SK-N-SH (cell line): ENCODE measurements around the gene HNRNPAB.

Experiments
- CTCF ChIP-seq: fragments of 200-600 bp; sonication (generic); IDR thresholded peaks from 2 replicates; pipeline ENCODE4 v1.6.1; 2017; ENCODE audit warnings: antibody characterized with exemption, mild to moderate bottlenecking, moderate library complexity
- SMC3 ChIP-seq: IDR thresholded peaks from 2 replicates; pipeline ENCODE4 v1.6.1; 2012; ENCODE audit warnings: low read depth, low read length, improper control_type of control experiment

DNA sequence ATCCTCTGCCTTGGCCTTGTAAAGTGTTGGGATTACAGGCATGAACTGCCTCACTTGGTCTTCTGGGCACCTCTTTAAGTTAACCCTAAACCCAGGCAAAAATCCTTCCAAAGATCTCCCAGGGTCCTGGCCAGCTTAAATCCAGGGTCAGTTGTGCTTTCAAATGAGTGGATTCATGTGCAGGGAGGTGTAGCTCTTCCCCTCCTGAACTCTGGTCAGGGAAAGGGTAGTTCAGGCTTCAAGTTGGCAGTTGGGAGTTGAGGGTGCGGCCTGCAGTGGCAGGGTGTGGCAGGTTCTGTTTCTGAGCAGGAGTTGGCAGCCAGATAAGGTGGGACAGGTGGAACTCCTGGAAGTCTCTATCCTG, 3.6 kb downstream of the HNRNPAB start:
- TF ChIP-seq CTCF (no peak), SMC3 (no peak)
